Osteoblast (primary cell): ENCODE results near the gene ZDHHC5. TPM values are rescaled to one million over a fixed set of nuclear protein-coding genes. Genes with fewer than 3 reads are reported as not detected.

Experiments used
- DNase-seq: peaks from one replicate; pipeline ENCODE4 v3.0.0; 2011; ENCODE audit warnings: low spot score, mixed read lengths; ENCODE audit not compliant: insufficient read length; ENCODE audit errors: missing footprints
- H2AFZ ChIP-seq: 2 replicates; pipeline ENCODE4 v1.6.0; 2011; ENCODE audit warnings: mild to moderate bottlenecking, low read length
- H3K27ac ChIP-seq: 2 replicates; pipeline ENCODE4 v1.5.1; 2011; ENCODE audit warnings: mild to moderate bottlenecking, low read depth, low read length, moderate library complexity
- H3K27me3 ChIP-seq: 2 replicates; pipeline ENCODE4 v1.6.0; 2012; ENCODE audit warnings: mild to moderate bottlenecking, control low read depth, inconsistent platforms, low read length, moderate library complexity; ENCODE audit not compliant: insufficient read depth
- H3K36me3 ChIP-seq: 2 replicates; pipeline ENCODE4 v1.5.1; 2011; ENCODE audit warnings: mild to moderate bottlenecking, low read length, control low read depth, moderate library complexity; ENCODE audit not compliant: insufficient read depth
- H3K4me1 ChIP-seq: 2 replicates; pipeline ENCODE4 v1.5.1; 2011; ENCODE audit warnings: mild to moderate bottlenecking, low read length, control low read depth, moderate library complexity; ENCODE audit not compliant: insufficient read depth
- H3K4me2 ChIP-seq: 2 replicates; pipeline ENCODE4 v1.6.0; 2011; ENCODE audit warnings: mild to moderate bottlenecking, low read length; ENCODE audit not compliant: insufficient read depth
- H3K4me3 ChIP-seq: fragments of 200-600 bp; sonication (generic); 3 replicates; pipeline ENCODE4 v1.5.1; 2012; ENCODE audit warnings: mild to moderate bottlenecking, low read length, inconsistent platforms; ENCODE audit not compliant: insufficient read depth
- H3K79me2 ChIP-seq: 2 replicates; pipeline ENCODE4 v1.6.0; 2012; ENCODE audit warnings: mild to moderate bottlenecking, low read length, control low read depth, inconsistent platforms; ENCODE audit not compliant: insufficient read depth
- H3K9me3 ChIP-seq: 2 replicates; pipeline ENCODE4 v1.5.1; 2011; ENCODE audit warnings: low read depth, low read length, control low read depth
- H4K20me1 ChIP-seq: 2 replicates; pipeline ENCODE4 v1.6.0; 2012; ENCODE audit warnings: mild to moderate bottlenecking, low read length, control low read depth; ENCODE audit not compliant: insufficient read depth
- total RNA-seq: library from RNA; depleted of rRNA; stranded (reverse); fragments of >200 nt; gene quantifications from 2 replicates; pipeline ENCODE4 v1.2.3, GENCODE V29; 2012
- TF ChIP-seq, protein P1 (sequence below): IDR thresholded peaks from 2 replicates; pipeline ENCODE4 v1.5.1; 2011; ENCODE audit warnings: mild to moderate bottlenecking, low read depth, low read length, moderate library complexity; ENCODE audit errors: extremely low read depth

The ZDHHC5 gene
- total RNA-seq, 1 donor = 48.9 TPM

DNA sequence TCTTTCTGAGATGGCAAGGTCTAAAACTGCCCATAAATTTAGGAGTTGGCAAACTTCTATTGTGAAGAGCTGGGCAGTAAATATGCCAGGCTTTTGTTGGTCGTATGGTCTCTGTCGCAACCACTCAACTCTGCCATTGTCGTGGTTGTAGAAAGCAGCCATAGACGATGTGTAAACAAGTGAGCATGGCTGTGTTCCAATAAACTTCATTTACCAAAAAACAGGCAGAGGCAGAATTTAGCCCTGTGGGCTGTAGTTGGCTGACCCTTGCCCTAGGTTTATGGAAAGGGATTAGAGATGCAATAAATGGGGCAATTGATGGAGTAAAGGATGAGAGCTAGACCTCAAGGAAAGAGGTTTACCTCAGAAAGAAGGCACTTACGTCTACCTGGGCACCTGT is 35.8 kb upstream of the ZDHHC5 start:
- no peaks in the 10 kb centered on the region for H3K79me2 ChIP-seq
- no peak overlapping the region for H3K27ac ChIP-seq
- peaks cover 14% of the 10 kb centered on the region for H3K27me3 ChIP-seq
- H2AFZ ChIP-seq = no peak overlapping the region
- no peaks in the 10 kb centered on the region for H4K20me1 ChIP-seq
- H3K36me3 ChIP-seq = no peaks in the 10 kb centered on the region
- TF ChIP-seq, protein P1, sequence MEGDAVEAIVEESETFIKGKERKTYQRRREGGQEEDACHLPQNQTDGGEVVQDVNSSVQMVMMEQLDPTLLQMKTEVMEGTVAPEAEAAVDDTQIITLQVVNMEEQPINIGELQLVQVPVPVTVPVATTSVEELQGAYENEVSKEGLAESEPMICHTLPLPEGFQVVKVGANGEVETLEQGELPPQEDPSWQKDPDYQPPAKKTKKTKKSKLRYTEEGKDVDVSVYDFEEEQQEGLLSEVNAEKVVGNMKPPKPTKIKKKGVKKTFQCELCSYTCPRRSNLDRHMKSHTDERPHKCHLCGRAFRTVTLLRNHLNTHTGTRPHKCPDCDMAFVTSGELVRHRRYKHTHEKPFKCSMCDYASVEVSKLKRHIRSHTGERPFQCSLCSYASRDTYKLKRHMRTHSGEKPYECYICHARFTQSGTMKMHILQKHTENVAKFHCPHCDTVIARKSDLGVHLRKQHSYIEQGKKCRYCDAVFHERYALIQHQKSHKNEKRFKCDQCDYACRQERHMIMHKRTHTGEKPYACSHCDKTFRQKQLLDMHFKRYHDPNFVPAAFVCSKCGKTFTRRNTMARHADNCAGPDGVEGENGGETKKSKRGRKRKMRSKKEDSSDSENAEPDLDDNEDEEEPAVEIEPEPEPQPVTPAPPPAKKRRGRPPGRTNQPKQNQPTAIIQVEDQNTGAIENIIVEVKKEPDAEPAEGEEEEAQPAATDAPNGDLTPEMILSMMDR = no peak
- no peaks in the 10 kb centered on the region for H3K4me1 ChIP-seq
- no peak for DNase-seq
- H3K9me3 ChIP-seq = no peaks in the 10 kb centered on the region
- H3K4me3 ChIP-seq = no peak overlapping the region
- H3K4me2 ChIP-seq = no peak overlapping the region

GRCh38 chr11:57633394-57634070 is 34.4 kb upstream of the ZDHHC5 start:
- TF ChIP-seq, protein P1 = no peak
- peaks cover 6% of the 10 kb centered on the region for H3K4me1 ChIP-seq
- H3K79me2 ChIP-seq = peaks cover 4% of the 10 kb centered on the region
- peaks cover 14% of the 10 kb centered on the region for H3K27me3 ChIP-seq
- H3K9me3 ChIP-seq = no peaks in the 10 kb centered on the region
- no peak overlapping the region for H3K4me2 ChIP-seq
- no peak overlapping the region for H2AFZ ChIP-seq
- no peak for DNase-seq
- H3K27ac ChIP-seq = no peak overlapping the region
- H3K36me3 ChIP-seq = no peaks in the 10 kb centered on the region
- no peaks in the 10 kb centered on the region for H4K20me1 ChIP-seq
- H3K4me3 ChIP-seq = no peak overlapping the region

- peaks cover 14% of the 10 kb centered on the region for H3K27me3 ChIP-seq
- TF ChIP-seq, protein P1 = no peak
- H3K4me3 ChIP-seq = no peak overlapping the region
- H3K4me2 ChIP-seq = no peak overlapping the region
- no peak overlapping the region for H3K27ac ChIP-seq
- no peaks in the 10 kb centered on the region for H3K36me3 ChIP-seq
- H4K20me1 ChIP-seq = no peaks in the 10 kb centered on the region
- H3K4me1 ChIP-seq = peaks cover 8% of the 10 kb centered on the region
- no peak overlapping the region for H2AFZ ChIP-seq
- peaks cover 12% of the 10 kb centered on the region for H3K79me2 ChIP-seq
- H3K9me3 ChIP-seq = no peaks in the 10 kb centered on the region
- DNase-seq = no peak
These were observed 33.6 kb upstream of the ZDHHC5 start for GRCh38 chr11:57634311-57634710.

DNA sequence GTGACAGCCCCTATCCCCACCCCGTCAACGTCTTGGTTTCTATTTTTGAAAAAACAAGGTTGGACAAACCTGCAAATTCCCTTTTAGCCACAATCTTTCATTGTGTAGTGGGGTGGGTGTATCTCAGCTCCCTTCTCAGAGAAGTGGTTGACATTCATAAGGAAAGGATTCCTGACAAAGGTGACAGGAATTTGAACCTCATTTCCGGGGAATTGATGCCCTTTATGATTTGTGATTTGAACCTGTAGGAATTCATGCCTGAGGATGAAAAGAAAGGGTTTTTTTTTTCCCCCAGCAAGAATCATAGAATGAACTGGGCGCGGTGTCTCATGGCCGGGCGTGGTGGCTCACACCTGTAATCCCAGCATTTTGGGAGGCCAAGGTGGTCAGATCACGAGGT is 32.7 kb upstream of the ZDHHC5 start:
- Histone ChIP-seq H3K27ac (no peak overlapping the region), H3K4me2 (no peak overlapping the region), H3K9me3 (no peaks in the 10 kb centered on the region), H2AFZ (no peak overlapping the region), H3K4me1 (peaks cover 18% of the 10 kb centered on the region), H4K20me1 (peaks cover 8% of the 10 kb centered on the region), H3K36me3 (peaks cover under 1% of the 10 kb centered on the region), H3K4me3 (no peak overlapping the region), H3K27me3 (peaks cover 12% of the 10 kb centered on the region), H3K79me2 (peaks cover 21% of the 10 kb centered on the region)
- DNase-seq = no peak
- TF ChIP-seq, protein P1 = no peak
